OCI-LY1 (cell line): ENCODE data around the gene HTATIP2.

Source experiments
- H2AFZ ChIP-seq: fragments of 200-600 bp; sonication (generic), shearing (Covaris generic); 2 replicates; pipeline ENCODE4 v1.6.0; 2014; ENCODE audit warnings: antibody characterized with exemption, mild to moderate bottlenecking, low read length
- H3F3A ChIP-seq: fragments of 200-600 bp; sonication (generic), shearing (Covaris generic); 2 replicates; pipeline ENCODE4 v1.6.0; 2014; ENCODE audit warnings: mild to moderate bottlenecking, antibody characterized with exemption, low read length, moderate library complexity; ENCODE audit not compliant: insufficient read depth
- H3K27ac ChIP-seq: fragments of 200-600 bp; sonication (generic); 2 replicates; pipeline ENCODE4 v1.5.1; 2014; ENCODE audit warnings: low read length, mixed run types, mild to moderate bottlenecking, low read depth; ENCODE audit not compliant: poor library complexity, severe bottlenecking
- H3K27me3 ChIP-seq: fragments of 200-600 bp; sonication (generic); 2 replicates; pipeline ENCODE4 v1.6.0; 2014; ENCODE audit warnings: antibody characterized with exemption, mild to moderate bottlenecking, low read length, moderate library complexity; ENCODE audit not compliant: insufficient read depth
- H3K36me3 ChIP-seq: fragments of 200-600 bp; sonication (generic); 2 replicates; pipeline ENCODE4 v1.6.1; 2014; ENCODE audit warnings: mild to moderate bottlenecking, antibody characterized with exemption, low read length, moderate library complexity, mixed read lengths; ENCODE audit not compliant: insufficient read depth
- H3K4me1 ChIP-seq: fragments of 200-600 bp; sonication (generic); 2 replicates; pipeline ENCODE4 v1.5.1; 2014; ENCODE audit warnings: mild to moderate bottlenecking, low read length, moderate library complexity; ENCODE audit not compliant: insufficient read depth, severe bottlenecking
- H3K4me2 ChIP-seq: fragments of 200-600 bp; sonication (generic), shearing (Covaris generic); 2 replicates; pipeline ENCODE4 v1.6.1; 2014; ENCODE audit warnings: low read length
- H3K4me3 ChIP-seq: fragments of 200-600 bp; sonication (generic); 2 replicates; pipeline ENCODE4 v1.5.1; 2014; ENCODE audit warnings: low read length, low read depth, mild to moderate bottlenecking, mixed read lengths; ENCODE audit not compliant: poor library complexity, severe bottlenecking
- H3K79me2 ChIP-seq: fragments of 200-600 bp; shearing (Covaris generic); 2 replicates; pipeline ENCODE4 v1.6.1; 2016; ENCODE audit warnings: mixed run types, low read length, mixed read lengths; ENCODE audit not compliant: insufficient read depth
- H3K9ac ChIP-seq: fragments of 200-600 bp; sonication (generic), shearing (Covaris generic); 2 replicates; pipeline ENCODE4 v1.6.1; 2014; ENCODE audit warnings: mild to moderate bottlenecking, low read length, mixed read lengths
- H3K9me2 ChIP-seq: fragments of 200-600 bp; sonication (generic), shearing (Covaris generic); 2 replicates; pipeline ENCODE4 v1.6.1; 2014; ENCODE audit warnings: low read depth, mild to moderate bottlenecking, low read length, mixed read lengths
- H3K9me3 ChIP-seq: fragments of 200-600 bp; shearing (Covaris generic); 2 replicates; pipeline ENCODE4 v1.6.1; 2014; ENCODE audit warnings: low read length, mixed read lengths
- H4K20me1 ChIP-seq: fragments of 200-600 bp; sonication (generic), shearing (Covaris generic); 2 replicates; pipeline ENCODE4 v1.6.0; 2016; ENCODE audit warnings: mild to moderate bottlenecking, low read length; ENCODE audit not compliant: insufficient read depth
- CTCF ChIP-seq: fragments of 200-600 bp; sonication (generic), shearing (Covaris generic); IDR thresholded peaks from 2 replicates; pipeline ENCODE4 v1.5.1; 2017; ENCODE audit warnings: mild to moderate bottlenecking, antibody characterized with exemption, low read length, moderate library complexity, mixed read lengths
- EZH2 ChIP-seq: fragments of 200-600 bp; sonication (generic), shearing (Covaris generic); IDR thresholded peaks from 2 replicates; pipeline ENCODE4 v1.8.0; 2017; ENCODE audit warnings: borderline replicate concordance, mixed run types, mild to moderate bottlenecking, antibody characterized with exemption, low read length, moderate library complexity, mixed read lengths

Gene HTATIP2

GRCh38 chr11:20363500-20364340 lies at the start of gene HTATIP2:
TSS of gene HTATIP2 (plus strand) at chr11:20363714. CDS start at chr11:20364238, 524 bp downstream.
- H3K9me3 ChIP-seq: no peaks in the 10 kb centered on the region
- H3K36me3 ChIP-seq: peaks cover 16% of the 10 kb centered on the region
- H3K4me2 ChIP-seq: peak within 1 kb of the TSS; percentile 78
- TF ChIP-seq EZH2: no peak
- no peak for TF ChIP-seq CTCF
- H3F3A ChIP-seq: no peaks in the 10 kb centered on the region
- no peaks in the 10 kb centered on the region for H3K27me3 ChIP-seq
- H3K4me3 ChIP-seq: peak within 1 kb of the TSS; percentile 62
- H2AFZ ChIP-seq: peak within 1 kb of the TSS; percentile 81
- no peaks in the 10 kb centered on the region for H4K20me1 ChIP-seq
- peak within 1 kb of the TSS; percentile 62 for H3K9ac ChIP-seq
- no peaks in the 10 kb centered on the region for H3K9me2 ChIP-seq
- peaks cover 39% of the 10 kb centered on the region for H3K4me1 ChIP-seq
- no peaks in the 10 kb centered on the region for H3K79me2 ChIP-seq
- H3K27ac ChIP-seq: peak within 1 kb of the TSS; percentile 47

GRCh38 chr11:20315800-20316199 lies 47.7 kb upstream of the HTATIP2 start:
- Histone ChIP-seq H3K36me3 (no peaks in the 10 kb centered on the region), H3K9me3 (no peaks in the 10 kb centered on the region), H2AFZ (no peak overlapping the region), H3K9ac (no peak overlapping the region), H3K4me1 (no peaks in the 10 kb centered on the region), H3K4me2 (no peak overlapping the region), H3F3A (no peaks in the 10 kb centered on the region), H3K27me3 (no peaks in the 10 kb centered on the region), H4K20me1 (no peaks in the 10 kb centered on the region), H3K27ac (no peak overlapping the region), H3K9me2 (no peaks in the 10 kb centered on the region), H3K4me3 (no peak overlapping the region), H3K79me2 (no peaks in the 10 kb centered on the region)
- TF ChIP-seq EZH2 (no peak), CTCF (no peak)

GRCh38 chr11:20321177-20321576 lies 42.3 kb upstream of the HTATIP2 start:
- Histone ChIP-seq H3K4me2 (no peak overlapping the region), H3F3A (no peaks in the 10 kb centered on the region), H2AFZ (no peak overlapping the region), H3K9me2 (no peaks in the 10 kb centered on the region), H3K36me3 (no peaks in the 10 kb centered on the region), H3K9ac (no peak overlapping the region), H3K27ac (no peak overlapping the region), H3K27me3 (no peaks in the 10 kb centered on the region), H3K4me1 (no peaks in the 10 kb centered on the region), H3K79me2 (no peaks in the 10 kb centered on the region), H3K4me3 (no peak overlapping the region), H3K9me3 (no peaks in the 10 kb centered on the region), H4K20me1 (no peaks in the 10 kb centered on the region)
- TF ChIP-seq CTCF (no peak), EZH2 (no peak)
